Measurements from ENCODE around the gene LAMA5.

GRCh38 chr20:62404112-62404665 lies 37.1 kb upstream of the LAMA5 start:
- TF ChIP-seq CREB1 (IDR thresholded peaks at IDR 0.05; ENCODE audit: low read depth): no peak
- no peak for TF ChIP-seq ZBTB7A (IDR thresholded peaks at IDR 0.05; ENCODE audit: low read depth)
- TF ChIP-seq TEAD4 (IDR thresholded peaks at IDR 0.05): no peak
- TF ChIP-seq RAD21 (IDR thresholded peaks at IDR 0.05; ENCODE audit: low read depth): no peak
- TF ChIP-seq EP300 (IDR thresholded peaks at IDR 0.05; ENCODE audit: borderline replicate concordance): no peak
- no peak for TF ChIP-seq TAF1 (IDR thresholded peaks at IDR 0.05; ENCODE audit: low read depth)
- TF ChIP-seq REST (IDR thresholded peaks at IDR 0.05; ENCODE audit: low read depth): no peak
